HepG2 (cell line): ENCODE results near the gene VPS37B. TPM values are rescaled to one million over a fixed set of nuclear protein-coding genes. Genes with fewer than 3 reads are reported as not detected.

Source experiments
- ATAC-seq: fragments of 200-7000 bp; cut with Tn5 transposase; 3 replicates; pipeline ENCODE4 v1.9.1; 2020; ENCODE audit warnings: mild to moderate bottlenecking, moderate library complexity
- BruUV-seq: library from RNA; stranded (reverse); fragments of 400-500 nt; replicated peaks from 2 replicates; lab custom pipeline; 2021; lab: Mats Ljungman, UMichigan
- CTCF ChIA-PET: fragments of 300-600 bp; formaldehyde crosslinking; extraction: SDS; loops from one replicate; lab custom pipeline; 2021; ENCODE audit warnings: low total read pairs, inconsistent platforms, low intra/inter-chr PET ratio; lab: Yijun Ruan, JAX
- POLR2A ChIA-PET: fragments of 350-600 bp; sonication (Branson Sonifier 250); formaldehyde crosslinking; loops from one replicate; lab custom pipeline; 2020; ENCODE audit warnings: antibody characterized with exemption, inconsistent platforms; lab: Yijun Ruan, JAX
- DNase-seq: peaks from one replicate; pipeline ENCODE4 v3.0.0-alpha.2; 2015; ENCODE audit warnings: low spot score
- FAIRE-seq: peaks from 3 replicates; lab custom pipeline; 2011; peaks lifted over from hg19 to GRCh38; lab: Jason Lieb, UNC
- H2AFZ ChIP-seq: one replicate; pipeline ENCODE4 v1.6.1; 2011; ENCODE audit warnings: low read length, inconsistent platforms
- H3K27ac ChIP-seq: fragments of 300-600 bp; 3 replicates; pipeline ENCODE4 v1.8.0; 2011; ENCODE audit warnings: mixed run types, mild to moderate bottlenecking, mixed read lengths, low read length, inconsistent platforms; ENCODE audit not compliant: insufficient read depth; ENCODE audit errors: extremely low read length
- H3K27me3 ChIP-seq, 2 experiments: fragments of 200-600 bp in 1 of 2; 2 replicates in 1 of 2; 3 replicates in 1 of 2; pipeline versions ENCODE4 v1.6.0 to v1.8.0; 2011; ENCODE audit warnings: low read length in 2 of 2, mild to moderate bottlenecking in 2 of 2, moderate library complexity in 2 of 2, inconsistent platforms in 1 of 2; ENCODE audit not compliant: insufficient read depth in 2 of 2, control insufficient read depth in 1 of 2
- H3K36me3 ChIP-seq, 2 experiments: fragments of 200-600 bp in 1 of 2; replicated peaks in 1 of 2; 2 replicates in 1 of 2; 3 replicates in 1 of 2; pipeline versions ENCODE4 v1.5.1 to v1.8.0; 2011; ENCODE audit warnings: low read length in 2 of 2, inconsistent platforms in 1 of 2; ENCODE audit not compliant: insufficient read depth in 2 of 2, control insufficient read depth in 1 of 2
- H3K4me1 ChIP-seq: 2 replicates; pipeline ENCODE4 v1.5.1; 2012; ENCODE audit warnings: low read length, inconsistent platforms; ENCODE audit not compliant: insufficient read depth
- H3K4me2 ChIP-seq: 2 replicates; pipeline ENCODE4 v1.6.0; 2011; ENCODE audit warnings: low read depth, low read length, inconsistent platforms
- H3K4me3 ChIP-seq, 3 experiments: fragments of 200-600 bp in 1 of 3; sonication (generic), shearing (Covaris generic) in 1 of 3; replicated peaks in 1 of 3; 2 replicates each; pipeline ENCODE4 v1.5.1; 2011 to 2016; ENCODE audit warnings: low read length in 3 of 3, inconsistent platforms in 2 of 3, low read depth in 2 of 3, mild to moderate bottlenecking in 2 of 3, control low read depth in 1 of 3, mixed read lengths in 1 of 3; ENCODE audit not compliant: insufficient read depth in 1 of 3
- H3K79me2 ChIP-seq: one replicate; pipeline ENCODE4 v1.6.1; 2011; ENCODE audit warnings: low read length, inconsistent platforms; ENCODE audit not compliant: insufficient read depth
- H3K9ac ChIP-seq: 2 replicates; pipeline ENCODE4 v1.6.0; 2011; ENCODE audit warnings: mild to moderate bottlenecking, low read depth, low read length, inconsistent platforms; ENCODE audit not compliant: insufficient read depth
- H3K9me3 ChIP-seq: 2 replicates; pipeline ENCODE4 v1.5.1; 2012; ENCODE audit warnings: mild to moderate bottlenecking, low read length
- H4K20me1 ChIP-seq: 2 replicates; pipeline ENCODE4 v1.6.0; 2011; ENCODE audit warnings: inconsistent platforms, mild to moderate bottlenecking, low read length, moderate library complexity; ENCODE audit not compliant: insufficient read depth
- EZH2 ChIP-seq: conservative IDR thresholded peaks from 2 replicates; pipeline ENCODE4 v1.6.1; 2012; ENCODE audit warnings: mild to moderate bottlenecking, low read depth, low read length, moderate library complexity
- FOXJ3 ChIP-seq: sonication (generic); formaldehyde crosslinking; IDR thresholded peaks from 2 replicates; pipeline ENCODE4 v1.4.0; 2020; ENCODE audit warnings: missing genetic modification reagents, mild to moderate bottlenecking, borderline replicate concordance
- FOXP1 ChIP-seq, 2 experiments: fragments of 450-650 bp in 1 of 2; IDR thresholded peaks; 2 replicates each; pipeline ENCODE4 v1.6.1; 2017 to 2018; ENCODE audit warnings: antibody characterized with exemption in 1 of 2
- HMG20A ChIP-seq: IDR thresholded peaks from 2 replicates; pipeline ENCODE4 v1.6.1; 2016; ENCODE audit warnings: borderline replicate concordance
- NFKB2 ChIP-seq: sonication (generic); formaldehyde crosslinking; IDR thresholded peaks from 2 replicates; pipeline ENCODE4 v1.4.0; 2020; ENCODE audit warnings: missing genetic modification reagents, borderline replicate concordance
- NKX3-1 ChIP-seq: sonication (generic); formaldehyde crosslinking; IDR thresholded peaks from 2 replicates; pipeline ENCODE4 v1.5.0; 2020; ENCODE audit warnings: missing genetic modification reagents
- PAXIP1 ChIP-seq: sonication (generic); formaldehyde crosslinking; conservative IDR thresholded peaks from 2 replicates; pipeline ENCODE4 v1.4.0; 2020; ENCODE audit warnings: mild to moderate bottlenecking, missing genetic modification reagents, moderate library complexity
- TBX2 ChIP-seq: sonication (generic); formaldehyde crosslinking; IDR thresholded peaks from 2 replicates; pipeline ENCODE4 v1.5.0; 2020; ENCODE audit warnings: missing genetic modification reagents, mild to moderate bottlenecking, borderline replicate concordance
- TEAD3 ChIP-seq: optimal IDR thresholded peaks from 2 replicates; pipeline ENCODE3; 2016; ENCODE audit warnings: borderline replicate concordance
- ZBTB2 ChIP-seq: sonication (generic); formaldehyde crosslinking; IDR thresholded peaks from 2 replicates; pipeline ENCODE4 v1.8.0; 2022; ENCODE audit warnings: low read depth, missing genetic modification reagents
- ZMYM3 ChIP-seq: sonication (generic); formaldehyde crosslinking; IDR thresholded peaks from 2 replicates; pipeline ENCODE4 v1.5.1; 2020; ENCODE audit warnings: mild to moderate bottlenecking, missing genetic modification reagents
- ZNF790 ChIP-seq: sonication (generic); formaldehyde crosslinking; IDR thresholded peaks from 2 replicates; pipeline ENCODE4 v1.8.0; 2022; ENCODE audit warnings: missing genetic modification reagents, mild to moderate bottlenecking, borderline replicate concordance
- ZSCAN9 ChIP-seq: IDR thresholded peaks from 2 replicates; pipeline ENCODE4 v1.6.1; 2016; ENCODE audit warnings: borderline replicate concordance
- WGBS: methylation state at CpG from one replicate; pipeline ENCODE4 v1.1.6; 2017; ENCODE audit warnings: low lambda C conversion rate; 5-methylcytosine and 5-hydroxymethylcytosine counted together
- in situ Hi-C: cut with HindIII; loops from 2 replicates; pipeline ENCODE4 v1.10.0; 2017; ENCODE audit warnings: low pct_unique_long_range_greater_than_20kb; ENCODE audit not compliant: extremely low pct_ligation_motif_present
- intact Hi-C: fragments of 100-400 bp; cut with micrococcal nuclease; formaldehyde crosslinking; loops from one replicate; pipeline ENCODE4 v1.10.0; 2022; ENCODE audit not compliant: unreplicated experiment
- polyA plus RNA-seq, 8 experiments: library from polyadenylated mRNA; depleted of rRNA in 3 of 8; stranded (reverse) in 7 of 8; unstranded in 1 of 8; fragments of >200 nt; fragmentation: Illumina TruSeq in 4 of 8; extraction: Trizol in 4 of 8; gene quantifications; 2 replicates each; pipeline versions ENCODE4 v1.2.1 to v1.2.3, GENCODE V29; 2011 to 2016; ENCODE audit warnings: low read depth in 4 of 8, missing spikeins in 1 of 8, mixed read lengths in 1 of 8; ENCODE audit not compliant: insufficient read depth in 1 of 8
- total RNA-seq, 5 experiments: library from RNA; depleted of rRNA; stranded (reverse); fragments of >200 nt; fragmentation: Illumina TruSeq; extraction: Trizol; gene quantifications; 2 replicates each; pipeline ENCODE4 v1.2.3, GENCODE V29; 2016; ENCODE audit warnings: low read depth in 1 of 5
- TF ChIP-seq, protein P1 (sequence below): IDR thresholded peaks from 2 replicates; pipeline ENCODE4 v1.6.1; 2012; ENCODE audit warnings: inconsistent platforms
- TF ChIP-seq, protein P2 (sequence below): sonication (generic); formaldehyde crosslinking; IDR thresholded peaks from 2 replicates; pipeline ENCODE4 v1.4.0; 2020; ENCODE audit warnings: low read depth, missing genetic modification reagents

Gene VPS37B
- total and polyA plus RNA-seq, 2 of the 13 experiments (the other 11 are each of a cell fraction or from before 2014, with no cell fraction given): 4.6 to 5.3 TPM

GRCh38 chr12:122917507-122918121 is 21.7 kb upstream of the VPS37B start:
- Histone ChIP-seq H3K79me2 (no peaks in the 10 kb centered on the region), H3K9me3 (no peaks in the 10 kb centered on the region), H3K27me3 (no peaks in the 10 kb centered on the region), H3K4me1 (peaks cover 19% of the 10 kb centered on the region), H3K9ac (no peak overlapping the region), H3K4me2 (peak overlapping the region; percentile 69), H4K20me1 (no peaks in the 10 kb centered on the region), H3K36me3 (no peaks in the 10 kb centered on the region), H3K27ac (peak overlapping the region; percentile 35), H2AFZ (no peak overlapping the region), H3K4me3 (peak overlapping the region in 1 of 3 experiments; percentile 23; a peak in 2 of 6 replicates)
- FAIRE-seq (peak; percentile 80), ATAC-seq (peak; percentile 99), DNase-seq (peak; percentile 86)
- POLR2A ChIA-PET: interaction anchor here (1.6 kb wide), 1 partner anchor 25 kb away, joined by 4 read pairs; no protein-coding TSS in a partner anchor
- CTCF ChIA-PET: no interaction called here
- in situ Hi-C loops: no loop called here
- intact Hi-C loops: no loop called here
- WGBS: 22% methylated on average over 5 of the region's 9 CpGs
- BruUV-seq: no TSS peak
- TF ChIP-seq, protein P1, sequence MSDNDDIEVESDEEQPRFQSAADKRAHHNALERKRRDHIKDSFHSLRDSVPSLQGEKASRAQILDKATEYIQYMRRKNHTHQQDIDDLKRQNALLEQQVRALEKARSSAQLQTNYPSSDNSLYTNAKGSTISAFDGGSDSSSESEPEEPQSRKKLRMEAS: peak; percentile 49; the same call in 1 of the 2 replicates
- TF ChIP-seq ZSCAN9 (CRISPR knock-in tag) (0 out of 2 replicates have a peak, but pooled peaks have one; percentile 29), TEAD3 (CRISPR knock-in tag) (peak; percentile 78), TBX2 (CRISPR knock-in tag) (peak; percentile 46; the same call in 1 of the 2 replicates), NFKB2 (CRISPR knock-in tag) (0 out of 2 replicates have a peak, but pooled peaks have one; percentile 48), EZH2 (no peak), PAXIP1 (CRISPR knock-in tag) (peak; percentile 60; the same call in 1 of the 2 replicates), ZBTB2 (no peak), FOXP1 (IDR thresholded peaks at IDR 0.05) (no peak), FOXP1 (CRISPR knock-in tag; IDR thresholded peaks at IDR 0.05) (peak; percentile 19; the same call in 1 of the 2 replicates), ZNF790 (CRISPR knock-in tag) (no peak), NKX3-1 (no peak), FOXJ3 (0 out of 2 replicates have a peak, but pooled peaks have one; percentile 29), HMG20A (CRISPR knock-in tag) (peak; percentile 63; the same call in 1 of the 2 replicates), ZMYM3 (peak; percentile 40; the same call in 1 of the 2 replicates)
- TF ChIP-seq, protein P2, sequence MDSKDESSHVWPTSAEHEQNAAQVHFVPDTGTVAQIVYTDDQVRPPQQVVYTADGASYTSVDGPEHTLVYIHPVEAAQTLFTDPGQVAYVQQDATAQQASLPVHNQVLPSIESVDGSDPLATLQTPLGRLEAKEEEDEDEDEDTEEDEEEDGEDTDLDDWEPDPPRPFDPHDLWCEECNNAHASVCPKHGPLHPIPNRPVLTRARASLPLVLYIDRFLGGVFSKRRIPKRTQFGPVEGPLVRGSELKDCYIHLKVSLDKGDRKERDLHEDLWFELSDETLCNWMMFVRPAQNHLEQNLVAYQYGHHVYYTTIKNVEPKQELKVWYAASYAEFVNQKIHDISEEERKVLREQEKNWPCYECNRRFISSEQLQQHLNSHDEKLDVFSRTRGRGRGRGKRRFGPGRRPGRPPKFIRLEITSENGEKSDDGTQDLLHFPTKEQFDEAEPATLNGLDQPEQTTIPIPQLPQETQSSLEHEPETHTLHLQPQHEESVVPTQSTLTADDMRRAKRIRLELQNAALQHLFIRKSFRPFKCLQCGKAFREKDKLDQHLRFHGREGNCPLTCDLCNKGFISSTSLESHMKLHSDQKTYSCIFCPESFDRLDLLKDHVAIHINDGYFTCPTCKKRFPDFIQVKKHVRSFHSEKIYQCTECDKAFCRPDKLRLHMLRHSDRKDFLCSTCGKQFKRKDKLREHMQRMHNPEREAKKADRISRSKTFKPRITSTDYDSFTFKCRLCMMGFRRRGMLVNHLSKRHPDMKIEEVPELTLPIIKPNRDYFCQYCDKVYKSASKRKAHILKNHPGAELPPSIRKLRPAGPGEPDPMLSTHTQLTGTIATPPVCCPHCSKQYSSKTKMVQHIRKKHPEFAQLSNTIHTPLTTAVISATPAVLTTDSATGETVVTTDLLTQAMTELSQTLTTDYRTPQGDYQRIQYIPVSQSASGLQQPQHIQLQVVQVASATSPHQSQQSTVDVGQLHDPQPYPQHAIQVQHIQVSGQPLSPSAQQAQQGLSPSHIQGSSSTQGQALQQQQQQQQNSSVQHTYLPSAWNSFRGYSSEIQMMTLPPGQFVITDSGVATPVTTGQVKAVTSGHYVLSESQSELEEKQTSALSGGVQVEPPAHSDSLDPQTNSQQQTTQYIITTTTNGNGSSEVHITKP: peak; percentile 26; the same call in 1 of the 2 replicates
